Stimulated activated CD8-positive, alpha-beta memory T cell treated with anti-CD3 and anti-CD28 coated beads, Interleukin-7, amount 100 ng/mL, for 4 hours (primary cell): ENCODE results near the gene ART3.

Experiments used
- DNase-seq, 2 donors: peaks; one replicate each; pipeline ENCODE4 v3.0.0-alpha.2; 2020; ENCODE audit warnings: low read depth in 2 of 2

ART3 gene

GRCh38 chr4:76072760-76073159 lies 1.7 kb upstream of the ART3 start:
- no peak for DNase-seq

- no peak for DNase-seq
Observed at GRCh38 chr4:76074993-76075600, 588 bp downstream of the ART3 start.

- no peak for DNase-seq
Observed at GRCh38 chr4:76078033-76078613, 3.6 kb downstream of the ART3 start.

GRCh38 chr4:76083386-76083988 lies 9.0 kb downstream of the ART3 start:
- no peak for DNase-seq

- DNase-seq: no peak
Observed at GRCh38 chr4:76084542-76084941, 10.0 kb downstream of the ART3 start.

- DNase-seq: no peak
Observed at GRCh38 chr4:76087007-76087769, 12.7 kb downstream of the ART3 start.

- DNase-seq: no peak
Observed at GRCh38 chr4:76088719-76089118, 14.2 kb downstream of the ART3 start.

GRCh38 chr4:76090241-76090691 lies 15.8 kb downstream of the ART3 start:
- no peak for DNase-seq

GRCh38 chr4:76091052-76091451 lies 16.5 kb downstream of the ART3 start:
- no peak for DNase-seq

- DNase-seq: no peak
Observed at GRCh38 chr4:76095568-76095967, 21.1 kb downstream of the ART3 start.

- DNase-seq: no peak
Observed at GRCh38 chr4:76096076-76096475, 21.6 kb downstream of the ART3 start.

- DNase-seq: no peak
Observed at GRCh38 chr4:76105652-76106051, 31.1 kb downstream of the ART3 start.

GRCh38 chr4:76106442-76106841 lies 31.9 kb downstream of the ART3 start:
- no peak for DNase-seq

- no peak for DNase-seq
Observed at GRCh38 chr4:76108467-76109181, 34.1 kb downstream of the ART3 start.

GRCh38 chr4:76116821-76117220 lies 42.3 kb downstream of the ART3 start:
- no peak for DNase-seq

GRCh38 chr4:76117536-76117935 lies 43.0 kb downstream of the ART3 start:
- no peak for DNase-seq

GRCh38 chr4:76120199-76120598 lies 45.7 kb downstream of the ART3 start:
- DNase-seq: no peak

- no peak for DNase-seq
Observed at GRCh38 chr4:76125816-76126215, 51.3 kb downstream of the ART3 start.

GRCh38 chr4:76127754-76128153 lies 53.2 kb downstream of the ART3 start:
- DNase-seq: no peak

- no peak for DNase-seq
Observed at GRCh38 chr4:76141241-76141640, 66.7 kb downstream of the ART3 start.

GRCh38 chr4:76144546-76144945 lies 70.0 kb downstream of the ART3 start:
- DNase-seq: no peak
